Measurements from ENCODE around the gene STAU1.
"Not testable (repeated sequence)": the region's sequence is repeated elsewhere in the genome, so short reads cannot be mapped to it uniquely, and the experiment has no call there.

STAU1 gene

GRCh38 chr20:49185071-49185761, 2.9 kb downstream of the STAU1 start:
- TF ChIP-seq TSHZ2 (CRISPR knock-in tag; IDR thresholded peaks at IDR 0.05) (no peak), GLIS3 (CRISPR knock-in tag; IDR thresholded peaks at IDR 0.05) (no peak), ISL1 (CRISPR knock-in tag; IDR thresholded peaks at IDR 0.05) (no peak), ZNF70 (CRISPR knock-in tag; IDR thresholded peaks at IDR 0.05) (no peak), SNAI2 (CRISPR knock-in tag; IDR thresholded peaks at IDR 0.05) (no peak), ZNF8 (CRISPR knock-in tag; IDR thresholded peaks at IDR 0.05) (no peak), ZFP3 (CRISPR knock-in tag; IDR thresholded peaks at IDR 0.05) (no peak), ZFP30 (CRISPR knock-in tag; IDR thresholded peaks at IDR 0.05) (no peak), BACH2 (CRISPR knock-in tag; IDR thresholded peaks at IDR 0.05; ENCODE audit: borderline replicate concordance) (no peak), ESRRG (CRISPR knock-in tag; IDR thresholded peaks at IDR 0.05) (no peak), TCF4 (CRISPR knock-in tag; IDR thresholded peaks at IDR 0.05; ENCODE audit: borderline replicate concordance) (no peak), OSR1 (CRISPR knock-in tag; IDR thresholded peaks at IDR 0.05) (no peak), POU6F1 (CRISPR knock-in tag; IDR thresholded peaks at IDR 0.05; ENCODE audit: borderline replicate concordance, low read depth) (no peak), PATZ1 (CRISPR knock-in tag; IDR thresholded peaks at IDR 0.05; ENCODE audit: borderline replicate concordance) (no peak)
- ATAC-seq = no peak

- ATAC-seq = no peak
- TF ChIP-seq ARNTL (CRISPR knock-in tag; IDR thresholded peaks at IDR 0.05; ENCODE audit: borderline replicate concordance, low read depth) = no peak
- TF ChIP-seq ZNF8 (CRISPR knock-in tag; IDR thresholded peaks at IDR 0.05) = no peak
- TF ChIP-seq CSRNP3 (CRISPR knock-in tag; IDR thresholded peaks at IDR 0.05) = no peak
- TF ChIP-seq POU6F1 (CRISPR knock-in tag; IDR thresholded peaks at IDR 0.05; ENCODE audit: borderline replicate concordance, low read depth) = no peak
- no peak for TF ChIP-seq SNAI2 (CRISPR knock-in tag; IDR thresholded peaks at IDR 0.05)
- no peak for TF ChIP-seq ZFP3 (CRISPR knock-in tag; IDR thresholded peaks at IDR 0.05)
- no peak for TF ChIP-seq ESRRG (CRISPR knock-in tag; IDR thresholded peaks at IDR 0.05)
- TF ChIP-seq CREB5 (CRISPR knock-in tag; IDR thresholded peaks at IDR 0.05; ENCODE audit: low read depth) = no peak
- TF ChIP-seq TCF4 (CRISPR knock-in tag; IDR thresholded peaks at IDR 0.05; ENCODE audit: borderline replicate concordance) = no peak
- no peak for TF ChIP-seq TSHZ2 (CRISPR knock-in tag; IDR thresholded peaks at IDR 0.05)
- no peak for TF ChIP-seq RARB (CRISPR knock-in tag; IDR thresholded peaks at IDR 0.05)
- TF ChIP-seq CSDC2 (CRISPR knock-in tag; IDR thresholded peaks at IDR 0.05) = no peak
- no peak for TF ChIP-seq TOX (CRISPR knock-in tag; IDR thresholded peaks at IDR 0.05; ENCODE audit: borderline replicate concordance)
- no peak for TF ChIP-seq ZNF565 (CRISPR knock-in tag; conservative IDR thresholded peaks at IDR 0.05; ENCODE audit: low read depth)
- no peak for TF ChIP-seq ZNF70 (CRISPR knock-in tag; IDR thresholded peaks at IDR 0.05)
- TF ChIP-seq ZC3H10 (CRISPR knock-in tag; IDR thresholded peaks at IDR 0.05) = no peak
- TF ChIP-seq GLIS3 (CRISPR knock-in tag; IDR thresholded peaks at IDR 0.05) = no peak
Observed at GRCh38 chr20:49184691-49185070, 3.5 kb downstream of the STAU1 start.

GRCh38 chr20:49184084-49184501, 4.0 kb downstream of the STAU1 start:
- ATAC-seq = not testable (repeated sequence)
